ENCODE measurements around the gene CRK.
"Not testable (repeated sequence)": the region's sequence is repeated elsewhere in the genome, so short reads cannot be mapped to it uniquely, and the experiment has no call there.

Gene CRK

DNA sequence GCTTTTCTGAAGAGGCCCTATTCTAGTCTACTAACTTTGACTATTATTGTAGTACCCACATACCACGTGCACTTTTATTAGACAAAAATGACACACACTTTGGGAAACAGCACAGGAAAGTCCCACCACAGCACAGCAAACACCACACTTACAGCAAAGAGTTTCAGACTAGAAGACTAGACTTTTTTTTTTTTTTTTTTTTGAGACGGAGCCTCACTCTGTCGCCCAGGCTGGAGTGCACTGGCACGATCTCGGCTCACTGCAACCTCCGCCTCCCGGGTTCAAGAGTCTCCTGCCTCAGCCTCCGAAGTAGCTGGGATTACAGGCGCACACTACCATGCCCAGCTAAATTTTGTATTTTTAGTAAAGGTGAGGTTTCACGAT is 76.1 kb downstream of the CRK start:
- DNase-seq, result no peak

DNA sequence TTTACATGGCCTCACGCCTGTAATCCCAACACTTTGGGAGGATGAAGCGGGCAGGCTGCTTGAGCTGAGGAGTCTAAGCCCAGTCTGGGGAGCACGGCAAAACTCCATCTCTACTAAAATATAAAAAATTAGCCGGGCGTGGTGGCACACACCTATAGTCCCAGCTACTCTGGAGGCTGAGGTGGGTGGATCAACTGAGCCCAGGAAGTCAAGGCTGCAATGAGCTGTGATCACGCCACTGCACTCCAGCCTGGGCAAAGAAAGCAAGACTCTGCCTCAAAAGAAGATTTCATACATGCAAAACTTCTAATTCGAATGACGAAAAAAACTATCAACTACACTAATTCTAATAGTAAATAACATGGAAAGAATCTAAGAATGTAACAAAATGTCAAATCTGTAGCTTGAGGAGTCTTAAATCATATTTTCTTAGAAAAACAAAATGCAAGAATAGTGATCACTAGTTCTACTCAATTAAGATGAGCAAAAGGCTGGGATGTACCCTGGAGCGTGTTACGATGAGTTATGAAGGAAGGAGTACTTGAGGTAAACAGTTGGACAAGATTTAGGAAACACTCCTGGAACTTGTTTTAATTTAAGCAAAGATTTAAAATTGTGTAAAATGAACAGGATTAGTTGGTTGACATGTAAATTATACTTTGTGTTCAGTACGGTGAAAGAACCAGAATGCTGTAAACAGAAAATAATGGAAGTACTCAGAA is 76.7 kb downstream of the CRK start:
- no peak for DNase-seq

DNA sequence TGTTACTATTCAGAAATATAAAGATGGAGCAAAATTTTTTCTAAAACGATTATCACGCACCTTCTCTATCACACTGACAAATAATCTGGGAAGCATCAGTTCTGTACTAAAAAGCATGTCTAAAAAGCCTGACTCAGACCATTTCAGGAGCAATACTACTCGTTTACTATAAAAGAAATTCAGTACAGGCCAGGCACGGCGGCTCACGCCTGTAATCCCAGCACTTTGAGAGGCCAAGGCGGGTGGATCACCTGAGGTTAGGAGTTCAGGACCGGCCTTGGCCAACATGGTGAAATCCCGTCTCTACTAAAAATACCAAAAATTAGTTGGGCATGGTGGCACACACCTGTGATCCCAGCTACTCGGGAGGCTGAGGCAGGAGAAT is 77.6 kb downstream of the CRK start:
- DNase-seq, result not testable (repeated sequence)

DNA sequence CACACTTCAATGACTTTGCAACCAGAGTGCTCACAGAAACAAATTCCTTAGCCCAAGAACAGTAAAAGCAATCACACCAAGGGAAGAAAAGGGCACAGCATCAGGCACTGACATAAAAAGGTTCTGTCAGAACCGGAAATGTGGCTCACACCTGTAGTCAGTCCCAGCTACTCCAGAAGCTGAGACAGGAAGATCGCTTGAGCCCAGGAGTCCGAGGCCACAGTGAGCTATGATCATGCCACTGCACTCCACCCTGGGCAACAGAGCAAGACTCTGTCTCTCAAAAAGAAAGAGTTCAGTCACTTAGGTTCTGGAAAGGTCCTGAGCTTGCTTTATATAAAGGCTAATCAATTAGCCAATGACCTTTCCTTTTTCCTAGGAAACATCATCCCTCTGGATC is 78.7 kb downstream of the CRK start:
- no peak for DNase-seq

DNA sequence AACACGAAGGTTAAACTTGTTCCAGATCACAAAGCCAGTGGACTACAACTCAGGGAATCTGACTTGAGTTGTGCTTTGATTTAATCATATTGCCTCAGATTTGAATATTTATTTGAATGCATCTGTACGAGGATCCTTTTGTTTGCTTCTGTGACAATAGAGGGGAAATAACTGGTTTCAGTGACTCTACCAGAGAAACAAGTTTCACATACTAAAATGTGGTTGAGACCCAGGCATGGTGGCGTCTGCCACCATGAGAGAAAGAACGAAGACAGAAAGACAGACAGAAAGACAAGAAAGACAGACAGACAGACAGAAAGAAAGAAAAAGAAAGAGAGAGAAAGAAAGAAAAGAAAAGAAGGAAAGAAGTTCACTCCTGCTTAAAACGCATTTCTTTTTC is 80.0 kb downstream of the CRK start:
- no peak for DNase-seq

DNA sequence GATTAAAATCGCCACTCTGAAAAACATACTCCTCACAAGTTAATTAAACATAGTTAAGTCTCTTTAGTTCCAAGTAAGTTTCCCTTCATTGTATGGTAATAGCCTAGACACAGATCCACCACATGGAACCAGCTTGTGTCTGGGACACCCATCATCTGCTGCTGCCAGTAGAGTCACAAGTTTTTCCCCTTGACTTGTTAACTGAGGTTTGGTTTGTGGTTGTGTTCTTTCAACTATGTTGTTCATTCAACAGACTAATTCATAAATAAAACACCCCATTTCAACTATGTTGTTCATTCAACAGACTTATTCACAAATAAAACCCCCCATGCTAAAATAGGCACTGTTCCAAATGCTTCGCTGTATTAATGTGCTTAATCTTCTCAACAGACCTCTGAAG is 80.4 kb downstream of the CRK start:
- DNase-seq, result no peak

DNA sequence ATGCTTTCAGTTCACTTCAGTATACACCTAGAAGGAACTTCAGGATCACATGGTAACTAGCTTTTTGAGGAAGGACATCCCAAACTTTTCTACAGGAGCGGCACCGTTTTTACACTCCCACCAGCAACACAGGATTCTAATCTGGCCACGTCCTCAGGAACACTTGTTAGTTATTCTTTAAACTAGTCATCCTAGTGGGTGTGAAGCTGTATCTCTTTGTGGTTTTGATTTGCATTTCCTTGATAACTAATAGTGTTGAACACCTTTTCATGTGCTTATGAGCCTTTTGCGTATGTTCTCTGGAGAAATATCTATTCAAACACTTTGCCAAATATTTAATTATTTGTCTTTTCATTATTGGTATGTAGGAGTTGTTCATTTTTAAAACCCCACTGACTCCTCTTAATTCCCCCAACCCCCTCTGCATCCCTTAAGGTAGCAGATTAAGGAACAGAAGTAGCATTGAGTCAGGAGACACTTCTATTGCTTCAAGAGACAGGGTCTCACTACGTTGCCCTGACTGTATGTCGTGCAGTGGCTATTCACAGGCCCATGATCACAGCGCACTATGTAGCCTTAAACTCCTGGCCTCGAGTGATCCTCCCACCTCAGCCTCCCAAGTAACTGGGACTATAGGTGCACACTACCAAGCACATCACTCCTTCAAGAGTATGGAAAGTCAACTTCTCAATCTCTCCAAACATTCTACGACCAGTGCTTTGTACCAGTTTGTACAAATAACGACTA is 81.4 kb downstream of the CRK start:
- DNase-seq, result no peak

DNA sequence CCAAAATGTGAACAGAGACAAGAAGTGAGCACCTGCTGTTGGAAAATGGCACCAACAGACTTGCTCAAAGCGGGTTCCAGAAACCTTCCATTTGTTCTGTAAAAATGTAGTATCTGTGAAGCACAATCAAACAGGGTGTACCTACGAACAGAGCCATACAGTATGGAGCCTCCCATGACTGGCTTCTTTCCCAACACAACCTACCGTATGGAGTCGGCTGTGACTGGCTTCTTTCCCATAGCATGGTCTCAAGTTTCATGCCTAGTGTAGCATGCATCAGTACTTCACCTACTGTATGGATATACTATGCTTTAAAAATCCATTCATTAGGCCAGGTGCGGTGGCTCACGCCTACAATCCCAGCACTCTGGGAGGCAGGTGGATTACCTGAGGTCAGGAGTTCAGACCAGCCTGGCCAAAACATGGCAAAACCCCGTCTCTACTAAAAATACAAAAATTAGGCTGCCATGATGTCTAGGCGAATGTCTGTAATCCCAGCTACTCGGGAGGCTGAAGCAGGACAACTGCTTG is 82.3 kb downstream of the CRK start:
- no peak for DNase-seq

DNA sequence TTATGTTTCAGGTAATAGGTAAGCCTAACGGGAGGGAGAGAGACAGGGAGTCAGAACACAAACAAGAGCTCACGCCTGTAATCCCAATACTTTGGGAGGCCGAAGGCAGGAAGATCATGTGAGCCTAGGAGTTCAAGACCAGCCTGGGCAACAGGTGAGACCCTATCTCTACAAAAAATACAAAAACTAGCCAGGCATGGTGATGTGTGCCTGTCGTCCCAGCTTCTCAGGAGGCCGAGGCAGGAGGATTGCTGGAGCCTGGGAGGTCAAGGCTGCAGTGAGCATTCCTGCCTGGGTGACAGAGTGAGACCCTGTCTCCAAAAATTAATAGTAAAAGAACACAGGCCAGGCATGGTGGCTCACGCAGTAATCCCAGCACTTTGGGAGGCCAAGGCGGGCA is 83.4 kb downstream of the CRK start:
- no peak for DNase-seq

DNA sequence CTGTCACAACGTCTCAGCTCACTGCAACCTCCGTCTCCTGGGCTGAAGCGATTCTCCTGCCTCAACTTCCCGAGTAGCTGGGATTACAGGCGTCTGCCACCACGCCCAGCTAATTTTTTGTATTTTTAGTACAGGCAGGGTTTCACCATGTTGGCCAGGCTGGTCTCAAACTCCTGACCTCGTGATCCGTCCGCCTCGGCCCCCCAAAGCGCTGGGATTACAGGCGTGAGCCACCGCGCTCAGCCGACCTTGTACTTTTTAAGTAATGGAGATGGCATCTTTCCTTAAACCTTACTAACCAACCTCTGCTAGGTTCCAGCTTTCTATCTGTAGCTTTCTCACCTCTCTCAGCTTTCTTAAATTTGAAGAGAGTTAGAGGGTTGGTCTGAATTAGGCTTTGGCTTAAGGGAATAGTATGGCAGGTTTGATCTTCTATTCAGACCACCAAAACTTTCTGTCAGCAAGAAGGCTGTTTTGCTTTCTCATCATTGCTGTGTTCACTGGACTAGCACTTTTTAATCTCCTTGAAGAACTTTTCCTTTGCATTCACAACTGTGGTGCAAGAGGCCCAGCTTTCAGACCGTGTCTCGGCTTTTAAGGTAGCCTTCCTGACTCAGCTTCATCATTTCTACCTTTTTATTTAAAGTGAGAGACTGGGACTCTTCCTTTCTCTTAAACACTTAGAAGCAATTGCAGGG is 84.0 kb downstream of the CRK start:
- no peak for DNase-seq

Measured in GDM1 (cell line).